AG04450 (cell line): Measurements from ENCODE around the gene GGCX. TPM values are rescaled to one million over a fixed set of nuclear protein-coding genes. Genes with fewer than 3 reads are reported as not detected.

Experiments used
- CTCF ChIA-PET: fragments of 300-600, 350-600 bp; formaldehyde crosslinking; extraction: SDS; loops from one replicate; lab custom pipeline; 2022; ENCODE audit warnings: antibody characterized with exemption, inconsistent platforms; lab: Charles Lee
- POLR2A ChIA-PET: fragments of 350-600 bp; formaldehyde crosslinking; extraction: SDS; loops from one replicate; lab custom pipeline; 2021; ENCODE audit warnings: antibody characterized with exemption, inconsistent platforms; lab: Yijun Ruan, JAX
- DNase-seq: peaks from one replicate; pipeline ENCODE4 v3.0.0-alpha.2; 2011; ENCODE audit warnings: low read depth, low spot score
- H3K27ac ChIP-seq: one replicate; pipeline ENCODE4 v1.5.1; 2012; ENCODE audit warnings: low read depth, low read length, control low read depth
- H3K27me3 ChIP-seq: one replicate; pipeline ENCODE4 v1.6.0; 2012; ENCODE audit warnings: low read length; ENCODE audit not compliant: control insufficient read depth, insufficient read depth
- H3K4me3 ChIP-seq: 2 replicates; pipeline ENCODE4 v1.5.1; 2011; ENCODE audit warnings: mild to moderate bottlenecking, low read depth, low read length, control low read depth
- H3K9me3 ChIP-seq: 2 replicates; pipeline ENCODE4 v1.5.1; 2012; ENCODE audit warnings: low read length; ENCODE audit not compliant: control insufficient read depth, insufficient read depth
- polyA plus RNA-seq: library from polyadenylated mRNA; depleted of rRNA; stranded (reverse); fragments of >200 nt; gene quantifications from 2 replicates; pipeline ENCODE4 v1.2.3, GENCODE V29; 2011
- TF ChIP-seq, protein P1 (sequence below): IDR thresholded peaks from 2 replicates; pipeline ENCODE4 v1.5.1; 2011; ENCODE audit warnings: low read depth, low read length, control low read depth, inconsistent platforms

GGCX gene
- polyA plus RNA-seq, 1 experiment = 44.0 TPM

DNA sequence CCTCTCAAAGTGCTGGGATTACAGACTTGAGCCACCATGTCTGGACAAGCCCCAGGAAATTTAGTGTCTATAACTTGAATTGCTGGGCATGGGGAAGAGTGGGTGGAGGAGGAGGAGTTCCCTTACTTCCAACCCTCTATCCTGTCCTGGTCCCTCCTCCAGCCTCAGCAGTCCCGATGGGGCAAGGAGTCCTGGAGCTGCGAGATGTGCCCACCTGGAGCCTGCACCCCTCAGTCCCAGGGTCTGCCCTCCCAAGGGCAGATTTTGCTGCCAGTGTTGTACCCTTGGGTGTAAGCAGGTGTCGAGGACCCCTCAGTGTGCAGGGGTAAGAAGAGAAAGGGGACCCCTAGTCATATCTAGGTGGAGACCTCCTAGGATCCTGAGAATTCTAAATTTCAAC, 18.9 kb upstream of the GGCX start:
- Histone ChIP-seq H3K4me3 (no peak overlapping the region), H3K27me3 (no peaks in the 10 kb centered on the region), H3K9me3 (no peaks in the 10 kb centered on the region), H3K27ac (no peak overlapping the region)
- CTCF ChIA-PET = no interaction called here
- TF ChIP-seq, protein P1, sequence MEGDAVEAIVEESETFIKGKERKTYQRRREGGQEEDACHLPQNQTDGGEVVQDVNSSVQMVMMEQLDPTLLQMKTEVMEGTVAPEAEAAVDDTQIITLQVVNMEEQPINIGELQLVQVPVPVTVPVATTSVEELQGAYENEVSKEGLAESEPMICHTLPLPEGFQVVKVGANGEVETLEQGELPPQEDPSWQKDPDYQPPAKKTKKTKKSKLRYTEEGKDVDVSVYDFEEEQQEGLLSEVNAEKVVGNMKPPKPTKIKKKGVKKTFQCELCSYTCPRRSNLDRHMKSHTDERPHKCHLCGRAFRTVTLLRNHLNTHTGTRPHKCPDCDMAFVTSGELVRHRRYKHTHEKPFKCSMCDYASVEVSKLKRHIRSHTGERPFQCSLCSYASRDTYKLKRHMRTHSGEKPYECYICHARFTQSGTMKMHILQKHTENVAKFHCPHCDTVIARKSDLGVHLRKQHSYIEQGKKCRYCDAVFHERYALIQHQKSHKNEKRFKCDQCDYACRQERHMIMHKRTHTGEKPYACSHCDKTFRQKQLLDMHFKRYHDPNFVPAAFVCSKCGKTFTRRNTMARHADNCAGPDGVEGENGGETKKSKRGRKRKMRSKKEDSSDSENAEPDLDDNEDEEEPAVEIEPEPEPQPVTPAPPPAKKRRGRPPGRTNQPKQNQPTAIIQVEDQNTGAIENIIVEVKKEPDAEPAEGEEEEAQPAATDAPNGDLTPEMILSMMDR = no peak
- DNase-seq = no peak
- POLR2A ChIA-PET = no interaction called here

DNA sequence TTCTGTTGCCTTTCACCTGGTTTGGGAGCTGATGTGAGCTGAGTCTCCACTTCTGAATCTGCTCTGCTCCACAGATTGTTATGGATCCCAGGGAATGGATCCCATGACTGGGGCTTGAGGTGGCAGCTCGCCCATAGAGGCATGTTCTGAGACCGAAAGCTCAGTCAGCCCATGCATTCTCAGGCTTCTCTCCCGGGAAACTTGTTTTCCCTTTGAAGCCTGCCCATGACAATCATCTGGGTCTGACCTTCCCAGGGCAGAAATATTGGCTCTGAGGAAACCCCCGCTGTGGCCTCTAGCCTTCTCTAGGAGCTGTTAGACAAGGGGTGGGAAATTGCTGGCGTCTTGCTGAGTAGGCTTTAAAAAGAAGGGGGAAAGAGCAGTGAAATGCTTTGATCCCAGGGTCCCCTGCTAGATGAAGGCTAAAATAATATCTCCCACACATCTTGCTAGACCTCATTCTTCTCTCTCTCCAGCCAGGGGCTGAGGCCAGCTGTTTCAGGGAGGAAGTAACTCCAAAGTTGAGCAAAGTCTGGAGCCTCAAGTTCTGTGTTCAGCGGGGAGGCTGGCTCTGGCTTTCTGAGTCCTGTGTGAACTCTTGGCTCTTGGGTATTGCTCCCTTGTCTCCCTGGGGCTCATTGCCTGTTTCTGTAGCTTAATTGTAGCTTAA, 18.1 kb upstream of the GGCX start:
- ChIA-PET CTCF (interaction anchor here (0.7 to 1.6 kb wide), 2 partner anchors 19 to 27 kb away, joined by 3 read pairs; no protein-coding TSS in a partner anchor), POLR2A (no interaction called here)
- H3K27ac ChIP-seq = peak overlapping the region; percentile 11
- no peaks in the 10 kb centered on the region for H3K27me3 ChIP-seq
- no peaks in the 10 kb centered on the region for H3K9me3 ChIP-seq
- no peak for DNase-seq
- no peak overlapping the region for H3K4me3 ChIP-seq
- TF ChIP-seq, protein P1 = no peak

DNA sequence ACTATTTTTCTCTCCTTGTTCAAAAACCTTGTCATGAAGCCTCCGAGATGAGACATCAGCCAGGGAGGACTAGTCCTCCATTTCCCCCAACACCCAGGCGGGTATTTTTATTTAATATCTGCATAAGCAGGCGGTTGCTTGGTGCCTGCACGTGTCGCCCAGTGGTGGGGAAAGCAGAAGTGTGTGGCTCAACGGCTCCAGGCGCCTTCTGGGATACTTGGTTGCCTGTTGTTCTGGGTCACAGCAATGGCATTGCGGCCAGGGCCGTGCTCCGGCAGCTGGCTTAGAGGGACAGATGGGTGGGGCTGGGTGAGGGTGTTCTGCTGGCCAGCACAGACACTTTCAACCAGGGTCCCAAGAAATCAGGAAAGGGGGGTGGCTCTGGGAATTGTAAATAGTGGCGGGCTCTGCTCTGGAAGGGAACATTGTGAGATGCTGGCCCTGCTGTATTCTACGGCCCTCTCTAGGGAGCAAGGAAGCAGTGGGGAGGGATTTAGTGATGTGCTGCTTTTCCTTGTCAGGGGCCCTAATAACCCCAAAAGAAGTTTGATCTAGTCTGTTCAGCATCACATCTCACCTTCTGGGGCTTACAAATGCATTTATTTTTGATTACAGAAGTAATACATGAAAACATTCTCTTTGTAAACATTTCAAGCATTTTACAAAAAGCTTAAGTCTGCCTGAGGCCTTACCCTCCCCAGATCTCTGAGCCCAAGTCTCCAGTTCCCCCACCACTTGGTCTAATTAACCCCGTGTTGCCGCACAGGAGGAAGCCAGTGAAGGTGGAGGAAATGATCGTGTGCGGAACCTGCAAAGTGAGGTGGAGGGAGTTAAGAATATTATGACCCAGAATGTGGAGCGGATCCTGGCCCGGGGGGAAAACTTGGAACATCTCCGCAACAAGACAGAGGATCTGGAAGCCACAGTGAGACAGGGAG, 17.2 kb upstream of the GGCX start:
- POLR2A ChIA-PET = no interaction called here
- no peak for DNase-seq

DNA sequence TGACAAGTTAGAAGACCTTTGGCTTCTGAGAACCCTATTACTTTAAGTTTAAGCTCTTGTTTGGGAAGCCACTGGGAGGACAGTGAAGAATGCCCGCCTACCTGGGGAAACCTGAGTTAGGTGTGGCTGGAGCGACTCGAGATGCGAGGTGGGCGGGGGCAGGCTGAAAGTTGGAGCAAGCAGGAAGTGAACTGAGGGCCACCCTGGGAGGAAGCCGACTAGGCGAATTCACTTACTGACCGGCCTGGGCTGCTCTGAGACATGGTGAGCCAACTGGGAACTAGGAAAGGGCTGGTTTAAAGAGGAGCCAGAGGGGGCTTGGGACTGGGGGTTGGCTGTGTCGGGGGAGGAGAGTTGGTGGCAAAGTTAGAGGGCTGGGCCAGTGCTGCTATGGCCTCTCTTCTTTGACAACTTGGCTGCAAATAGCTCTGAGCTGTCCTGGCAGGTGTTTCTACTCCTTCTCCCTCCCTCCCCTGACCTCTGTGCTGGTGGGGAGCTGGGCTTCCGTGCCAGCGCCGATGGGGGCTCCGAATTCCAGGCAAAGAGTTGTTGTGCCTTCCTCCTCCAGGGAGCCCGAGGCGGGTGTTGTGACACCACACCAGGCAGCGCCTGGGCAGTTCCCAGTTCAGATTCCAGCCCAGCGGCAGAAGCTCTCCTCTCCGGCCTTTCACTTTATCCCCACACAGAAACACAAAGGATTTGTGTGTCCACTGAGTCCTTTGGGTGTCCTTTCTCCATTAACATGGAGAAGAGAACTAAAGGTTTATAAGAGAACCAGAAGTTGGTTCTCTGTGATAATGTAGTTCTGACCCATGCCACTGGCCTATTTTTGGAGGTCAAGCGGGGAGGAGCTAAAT, 16.3 kb upstream of the GGCX start, which contains the start of gene VAMP8:
Gene VAMP8 (plus strand): TSS at position 201 of the 857 bp plus-strand sequence. CDS start 61 bp downstream, at position 262.
- POLR2A ChIA-PET = interaction anchor here (0.6 kb wide), 1 partner anchor 39 kb away, joined by 6 read pairs; no protein-coding TSS in a partner anchor
- H3K4me3 ChIP-seq = no peak within 1 kb of the TSS
- peaks cover 8% of the 10 kb centered on the region for H3K27me3 ChIP-seq
- H3K27ac ChIP-seq = no peak within 1 kb of the TSS
- CTCF ChIA-PET = interaction anchor here (0.6 to 1.6 kb wide), 2 partner anchors 18 to 97 kb away, joined by 3 to 5 read pairs; no protein-coding TSS in a partner anchor
- no peak for DNase-seq
- no peaks in the 10 kb centered on the region for H3K9me3 ChIP-seq
- TF ChIP-seq, protein P1 = no peak

More for the DNA sequence above, 17.2 kb upstream of the GGCX start:
- TF ChIP-seq, protein P1 = no peak
- CTCF ChIA-PET = interaction anchor here (1.6 kb wide), 1 partner anchor 19 kb away, joined by 3 read pairs; no protein-coding TSS in a partner anchor
- Histone ChIP-seq H3K4me3 (no peak overlapping the region), H3K27me3 (peaks cover 1% of the 10 kb centered on the region), H3K27ac (peak overlapping the region; percentile 11), H3K9me3 (no peaks in the 10 kb centered on the region)
